HCT116 (cell line): ENCODE data around the gene APBB2. TPM values are rescaled to one million over a fixed set of nuclear protein-coding genes. Genes with fewer than 3 reads are reported as not detected.

Source experiments
- ATAC-seq: fragments of 200-7000 bp; cut with Tn5 transposase; 2 replicates; pipeline ENCODE4 v1.9.1; 2020; ENCODE audit warnings: mild to moderate bottlenecking, moderate library complexity
- BruUV-seq: library from RNA; stranded (reverse); fragments of 400-500 nt; replicated peaks from 2 replicates; lab custom pipeline; 2021; lab: Mats Ljungman, UMichigan
- CTCF ChIA-PET: fragments of 300-600 bp; sonication (Branson Sonifier 250); formaldehyde crosslinking; loops from one replicate; lab custom pipeline; 2021; ENCODE audit warnings: antibody characterized with exemption; lab: Charles Lee
- POLR2A ChIA-PET: fragments of 300-600, 350-600 bp; sonication (Branson Sonifier 250); formaldehyde crosslinking; loops from one replicate; lab custom pipeline; 2021; ENCODE audit warnings: antibody characterized with exemption; lab: Charles Lee
- RAD21 ChIA-PET, 2 experiments: fragments of 300-600 bp; sonication (Branson Sonifier 250); formaldehyde crosslinking; loops; one replicate each; lab custom pipeline; 2023; ENCODE audit warnings: low total read pairs in 2 of 2; ENCODE audit not compliant: uncharacterized antibody in 2 of 2, unreplicated experiment in 2 of 2, low non-redundant PET in 1 of 2; lab: Charles Lee
- DNase-seq: peaks from one replicate; pipeline ENCODE4 v3.0.0-alpha.2; 2010; ENCODE audit warnings: low read depth, low spot score
- H2AFZ ChIP-seq: fragments of 200-600 bp; shearing (Covaris generic), sonication (generic); 2 replicates; pipeline ENCODE4 v1.6.1; 2017; ENCODE audit warnings: low read depth, mixed run types, mixed read lengths, antibody characterized with exemption, low read length; ENCODE audit not compliant: poor library complexity, severe bottlenecking
- H3K27ac ChIP-seq: 2 replicates; pipeline ENCODE4 v1.5.1; 2012; ENCODE audit warnings: low read depth, low read length
- H3K27me3 ChIP-seq: fragments of 200-600 bp; sonication (generic); 2 replicates; pipeline ENCODE4 v1.6.1; 2016; ENCODE audit warnings: mixed run types, low read length, mixed read lengths; ENCODE audit not compliant: insufficient read depth
- H3K36me3 ChIP-seq, 2 experiments: fragments of 200-500 bp in 1 of 2; fragments of 200-600 bp in 1 of 2; sonication (Bioruptor generic) in 1 of 2; sonication (generic) in 1 of 2; 2 replicates each; pipeline versions ENCODE4 v1.5.1 to v1.6.1; 2014 to 2016; ENCODE audit warnings: low read length in 2 of 2, inconsistent platforms in 1 of 2, mixed read lengths in 1 of 2, mixed run types in 1 of 2; ENCODE audit not compliant: insufficient read depth in 2 of 2, control insufficient read depth in 1 of 2
- H3K4me1 ChIP-seq, 2 experiments: fragments of 200-600 bp in 1 of 2; sonication (generic) in 1 of 2; 2 replicates each; pipeline versions ENCODE4 v1.5.1 to v1.6.1; 2012 to 2017; ENCODE audit warnings: low read length in 2 of 2, inconsistent platforms in 1 of 2, mild to moderate bottlenecking in 1 of 2, mixed read lengths in 1 of 2, mixed run types in 1 of 2, moderate library complexity in 1 of 2; ENCODE audit not compliant: insufficient read depth in 2 of 2, control insufficient read depth in 1 of 2
- H3K4me2 ChIP-seq: fragments of 200-600 bp; sonication (generic); 2 replicates; pipeline ENCODE4 v1.6.1; 2017; ENCODE audit warnings: mixed run types, low read length, mixed read lengths
- H3K4me3 ChIP-seq, 2 experiments: fragments of 200-600 bp in 1 of 2; sonication (generic) in 1 of 2; replicated peaks in 1 of 2; 2 replicates each; pipeline ENCODE4 v1.5.1; 2011 to 2016; ENCODE audit warnings: low read length in 2 of 2, control low read depth in 1 of 2, low read depth in 1 of 2, mild to moderate bottlenecking in 1 of 2, mixed read lengths in 1 of 2, mixed run types in 1 of 2
- H3K79me2 ChIP-seq: fragments of 200-600 bp; sonication (generic); 2 replicates; pipeline ENCODE4 v1.6.1; 2017; ENCODE audit warnings: mild to moderate bottlenecking, mixed run types, low read length, moderate library complexity, mixed read lengths; ENCODE audit not compliant: insufficient read depth
- H3K9ac ChIP-seq: fragments of 200-600 bp; sonication (generic); 2 replicates; pipeline ENCODE4 v1.6.1; 2016; ENCODE audit warnings: low read length, mixed read lengths
- H3K9me2 ChIP-seq: fragments of 200-600 bp; sonication (generic), shearing (Covaris generic); 2 replicates; pipeline ENCODE4 v1.6.1; 2017; ENCODE audit warnings: mixed run types, mild to moderate bottlenecking, moderate library complexity; ENCODE audit not compliant: insufficient read depth
- H3K9me3 ChIP-seq, 2 experiments: fragments of 200-500 bp in 1 of 2; fragments of 200-600 bp in 1 of 2; sonication (Bioruptor generic) in 1 of 2; sonication (generic) in 1 of 2; 2 replicates each; pipeline ENCODE4 v1.6.1; 2014 to 2017; ENCODE audit warnings: low read length in 2 of 2, mixed read lengths in 2 of 2, inconsistent platforms in 1 of 2, low read depth in 1 of 2, mild to moderate bottlenecking in 1 of 2, mixed run types in 1 of 2, moderate library complexity in 1 of 2; ENCODE audit not compliant: control insufficient read depth in 1 of 2, insufficient read depth in 1 of 2
- H4K20me1 ChIP-seq: fragments of 200-600 bp; sonication (generic), shearing (Covaris generic); 2 replicates; pipeline ENCODE4 v1.6.1; 2017; ENCODE audit warnings: mixed run types, mild to moderate bottlenecking, moderate library complexity; ENCODE audit not compliant: insufficient read depth
- EGR1 ChIP-seq: IDR thresholded peaks from 2 replicates; pipeline ENCODE4 v1.6.1; 2012; ENCODE audit warnings: low read depth
- JUND ChIP-seq: IDR thresholded peaks from 2 replicates; pipeline ENCODE4 v1.6.1; 2012
- REST ChIP-seq: IDR thresholded peaks from 2 replicates; pipeline ENCODE4 v1.6.1; 2012; ENCODE audit warnings: low read depth
- TCF7L2 ChIP-seq: IDR thresholded peaks from 2 replicates; pipeline ENCODE4 v1.7.0; 2011; ENCODE audit warnings: borderline replicate concordance, inconsistent platforms; ENCODE audit not compliant: insufficient read depth, insufficient read length; ENCODE audit errors: extremely low read depth
- ZNF274 ChIP-seq: fragments of 200-500 bp; sonication (Bioruptor generic); IDR thresholded peaks from 2 replicates; pipeline ENCODE4 v1.6.1; 2014; ENCODE audit warnings: mild to moderate bottlenecking, low read depth, low read length, inconsistent platforms
- intact Hi-C: fragments of 100-400 bp; cut with micrococcal nuclease; formaldehyde crosslinking; loops from 2 replicates; pipeline ENCODE4 v1.10.0; 2022
- total RNA-seq: library from RNA; stranded (reverse); gene quantifications from one replicate; pipeline ENCODE4 v1.2.1, GENCODE V29; 2021; ENCODE audit not compliant: unreplicated experiment

The APBB2 gene
- total RNA-seq, 1 experiment from 2014 or later: 72.5 TPM

GRCh38 chr4:41072021-41072777 lies 142.1 kb downstream of the APBB2 start:
- H3K36me3 ChIP-seq: no peaks in the 10 kb centered on the region
- peaks cover 71% of the 10 kb centered on the region for H3K79me2 ChIP-seq
- DNase-seq (no peak), ATAC-seq (no peak)
- peaks cover 9% of the 10 kb centered on the region; the same call in 1 of the 2 replicates for H4K20me1 ChIP-seq
- no peak overlapping the region for H3K4me2 ChIP-seq
- H3K27me3 ChIP-seq: no peaks in the 10 kb centered on the region
- no peak overlapping the region for H3K4me3 ChIP-seq
- no peak overlapping the region for H2AFZ ChIP-seq
- H3K9me3 ChIP-seq: no peaks in the 10 kb centered on the region
- BruUV-seq: no TSS peak
- peaks cover 0 to 5% of the 10 kb centered on the region in 2 experiments; a peak in 1 of 4 replicates for H3K4me1 ChIP-seq
- no peak overlapping the region for H3K27ac ChIP-seq
- ChIA-PET CTCF (no interaction called here), POLR2A (no interaction called here), RAD21 (no interaction called here)
- TF ChIP-seq ZNF274: no peak
- TF ChIP-seq TCF7L2: no peak
- TF ChIP-seq EGR1: no peak
- TF ChIP-seq REST: no peak
- no peak for TF ChIP-seq JUND
- intact Hi-C loops: no loop called here
- H3K9me2 ChIP-seq: no peaks in the 10 kb centered on the region
- H3K9ac ChIP-seq: no peak overlapping the region
